LNCaP clone FGC (cell line): Measurements from ENCODE around the gene CD247.

Experiments used
- DNase-seq: peaks from one replicate; pipeline ENCODE4 v3.0.0-alpha.2; 2011; ENCODE audit warnings: low read depth
- H3K4me3 ChIP-seq: 2 replicates; pipeline ENCODE4 v1.5.1; 2011; ENCODE audit warnings: mild to moderate bottlenecking, low read depth, low read length, control low read depth
- TF ChIP-seq, protein P1 (sequence below): IDR thresholded peaks from 2 replicates; pipeline ENCODE4 v1.5.1; 2012; ENCODE audit warnings: mild to moderate bottlenecking; ENCODE audit not compliant: control insufficient read depth, insufficient read depth; ENCODE audit errors: extremely low read depth

The CD247 gene

GRCh38 chr1:167517535-167518330 is 596 bp downstream of the CD247 start:
- no peak overlapping the region for H3K4me3 ChIP-seq
- TF ChIP-seq, protein P1, sequence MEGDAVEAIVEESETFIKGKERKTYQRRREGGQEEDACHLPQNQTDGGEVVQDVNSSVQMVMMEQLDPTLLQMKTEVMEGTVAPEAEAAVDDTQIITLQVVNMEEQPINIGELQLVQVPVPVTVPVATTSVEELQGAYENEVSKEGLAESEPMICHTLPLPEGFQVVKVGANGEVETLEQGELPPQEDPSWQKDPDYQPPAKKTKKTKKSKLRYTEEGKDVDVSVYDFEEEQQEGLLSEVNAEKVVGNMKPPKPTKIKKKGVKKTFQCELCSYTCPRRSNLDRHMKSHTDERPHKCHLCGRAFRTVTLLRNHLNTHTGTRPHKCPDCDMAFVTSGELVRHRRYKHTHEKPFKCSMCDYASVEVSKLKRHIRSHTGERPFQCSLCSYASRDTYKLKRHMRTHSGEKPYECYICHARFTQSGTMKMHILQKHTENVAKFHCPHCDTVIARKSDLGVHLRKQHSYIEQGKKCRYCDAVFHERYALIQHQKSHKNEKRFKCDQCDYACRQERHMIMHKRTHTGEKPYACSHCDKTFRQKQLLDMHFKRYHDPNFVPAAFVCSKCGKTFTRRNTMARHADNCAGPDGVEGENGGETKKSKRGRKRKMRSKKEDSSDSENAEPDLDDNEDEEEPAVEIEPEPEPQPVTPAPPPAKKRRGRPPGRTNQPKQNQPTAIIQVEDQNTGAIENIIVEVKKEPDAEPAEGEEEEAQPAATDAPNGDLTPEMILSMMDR = no peak
- no peak for DNase-seq

DNA sequence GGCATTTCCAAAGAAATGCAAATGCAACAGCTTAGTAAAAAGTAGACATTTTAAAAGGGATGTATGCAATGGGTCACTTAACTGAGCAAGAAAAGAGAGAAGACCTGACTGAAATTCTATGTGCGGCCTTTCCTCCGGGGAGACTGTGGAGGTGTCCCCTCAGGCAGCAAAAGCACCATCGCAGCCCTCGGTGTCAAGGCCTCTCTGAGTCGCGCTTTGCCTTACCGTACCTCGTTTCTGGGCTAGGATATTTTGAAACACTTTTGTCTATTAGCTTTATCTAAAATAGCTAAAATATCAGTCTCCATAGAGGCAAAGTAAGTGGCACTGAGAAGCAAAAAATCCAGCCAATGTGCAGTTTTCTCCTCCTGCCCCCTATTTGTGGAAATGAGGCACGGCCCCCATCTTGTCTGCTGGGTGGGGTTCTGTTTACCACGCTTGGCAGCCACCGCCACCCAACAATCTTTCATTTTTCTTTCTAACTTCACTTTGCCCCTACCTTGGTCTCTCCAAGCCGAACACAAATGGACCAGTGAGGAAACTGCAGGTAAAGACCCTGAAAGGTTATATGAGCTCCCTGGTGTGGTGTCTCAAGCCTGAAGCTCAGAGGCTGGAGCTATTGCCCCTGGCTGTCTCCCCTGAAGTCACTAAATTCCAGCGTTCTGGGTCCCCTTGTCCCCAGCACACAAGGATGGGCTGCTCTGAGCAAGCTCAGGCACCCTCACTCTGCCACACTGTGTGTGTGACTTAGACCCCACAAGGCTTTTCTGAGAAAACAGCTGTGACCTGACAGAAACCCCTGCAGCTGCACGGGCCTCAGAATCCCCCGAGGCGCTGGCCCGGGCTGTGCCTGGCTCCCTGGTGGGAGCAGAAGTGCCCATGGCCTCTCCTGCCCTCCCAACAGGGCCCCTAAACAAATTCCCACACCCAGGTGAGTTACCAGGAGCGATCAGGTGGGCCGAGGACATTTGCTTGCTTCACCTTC is 1.6 kb downstream of the CD247 start:
- no peak overlapping the region for H3K4me3 ChIP-seq
- TF ChIP-seq, protein P1 = no peak
- DNase-seq = no peak

DNA sequence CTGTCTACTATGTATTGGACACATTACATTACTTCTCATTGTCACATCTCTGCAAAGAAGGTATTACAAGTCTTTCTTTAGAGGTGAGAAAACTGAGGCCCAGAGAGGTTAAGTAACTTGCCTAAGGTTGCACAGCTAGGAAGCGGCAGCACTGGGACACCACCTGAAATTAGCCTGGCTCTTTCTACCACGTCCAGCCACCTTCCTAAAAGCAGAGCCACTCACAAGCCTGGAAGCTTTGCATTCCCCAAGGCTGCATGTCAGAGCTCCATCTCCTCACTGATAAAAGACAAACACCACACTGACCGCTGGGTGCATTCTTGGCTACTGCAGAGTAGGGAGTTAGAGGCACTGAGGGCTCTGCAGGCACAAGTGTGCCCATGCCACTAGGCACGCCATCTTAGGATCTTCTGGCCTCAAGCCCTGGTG is 2.4 kb downstream of the CD247 start:
- TF ChIP-seq, protein P1 = no peak
- DNase-seq = no peak
- no peak overlapping the region for H3K4me3 ChIP-seq

- H3K4me3 ChIP-seq = no peak overlapping the region
- TF ChIP-seq, protein P1 = no peak
- DNase-seq = no peak
Measured at GRCh38 chr1:167515461-167515860, 2.9 kb downstream of the CD247 start.

DNA sequence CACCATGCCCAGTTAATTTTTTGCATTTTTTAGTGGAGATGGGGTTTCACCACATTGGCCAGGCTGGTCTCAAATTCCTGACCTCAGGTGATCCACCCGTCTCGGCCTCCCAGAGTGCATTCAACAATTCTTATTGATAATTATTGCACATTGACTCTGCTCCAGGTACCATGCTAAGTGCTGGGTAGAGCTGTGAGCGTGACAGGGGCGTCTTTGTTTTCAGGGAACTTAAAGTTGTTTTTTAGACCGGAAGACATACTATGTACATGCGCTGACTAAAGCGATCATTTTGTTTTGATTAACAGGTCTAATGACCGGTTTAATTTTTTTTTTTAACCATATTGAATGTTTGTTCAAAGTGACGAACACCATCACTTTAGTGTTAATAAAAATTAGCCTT is 4.0 kb downstream of the CD247 start:
- H3K4me3 ChIP-seq = no peak overlapping the region
- DNase-seq = no peak
- TF ChIP-seq, protein P1 = no peak

DNA sequence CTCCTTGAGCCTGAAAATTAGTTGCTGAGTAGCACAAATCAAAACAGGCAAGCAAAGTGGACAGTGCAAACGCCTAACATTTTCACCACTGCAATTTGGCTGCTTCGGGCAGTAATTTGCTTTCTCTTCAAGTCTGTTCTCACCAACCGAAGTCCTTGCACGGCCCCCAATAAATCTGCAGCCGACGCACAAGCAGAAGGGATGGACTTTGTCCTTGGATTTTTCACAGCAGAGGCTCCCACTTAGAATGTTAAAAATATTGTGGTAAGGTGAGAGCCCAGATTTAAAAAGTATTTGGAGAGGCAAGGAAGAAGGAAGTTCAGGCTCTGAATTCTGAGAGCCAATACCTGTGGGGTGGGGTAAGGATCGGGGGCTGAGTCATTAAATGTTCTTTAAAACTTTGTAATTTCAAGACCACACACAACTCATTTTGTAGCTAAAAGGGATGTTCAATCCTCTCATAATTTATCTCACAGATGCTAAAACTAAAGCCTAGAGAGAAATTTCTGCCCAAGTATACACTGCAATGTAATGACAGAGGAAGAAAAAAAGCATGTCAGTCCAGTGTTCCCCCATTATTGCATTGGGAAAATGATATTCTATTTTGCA is 6.2 kb downstream of the CD247 start:
- no peak for DNase-seq
- no peak overlapping the region for H3K4me3 ChIP-seq
- TF ChIP-seq, protein P1 = no peak
